PC-9 (cell line): Measurements from ENCODE around the gene NBEA.

Experiments
- EZH2 ChIP-seq: fragments of 200-600 bp; sonication (generic); IDR thresholded peaks from 2 replicates; pipeline ENCODE4 v1.8.0; 2017; ENCODE audit warnings: antibody characterized with exemption, low read depth
- TF ChIP-seq, protein P1 (sequence below): fragments of 200-600 bp; sonication (generic); conservative IDR thresholded peaks from 2 replicates; pipeline ENCODE4 v1.6.1; 2017; ENCODE audit warnings: mixed run types, antibody characterized with exemption, mild to moderate bottlenecking, moderate library complexity

DNA sequence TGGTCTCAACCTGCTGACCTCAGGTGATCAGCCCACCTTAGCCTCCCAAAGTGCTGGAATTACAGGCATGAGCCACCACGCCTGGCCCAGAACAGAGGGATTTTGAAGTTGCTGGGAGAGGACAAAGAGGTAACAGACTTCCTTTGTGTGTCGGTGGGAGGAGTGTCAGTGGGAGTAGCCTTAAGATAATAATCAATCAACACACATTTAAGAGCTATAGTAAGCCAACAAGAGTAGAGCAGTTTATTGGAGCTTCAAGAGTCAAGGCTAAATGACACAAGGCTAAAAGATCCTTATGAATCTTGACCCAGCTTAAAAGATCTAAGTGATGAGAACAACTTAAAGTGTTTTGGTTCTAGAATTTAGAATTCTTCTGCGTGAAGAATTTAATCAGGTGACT lies 47.3 kb upstream of the NBEA start:
- TF ChIP-seq, protein P1, sequence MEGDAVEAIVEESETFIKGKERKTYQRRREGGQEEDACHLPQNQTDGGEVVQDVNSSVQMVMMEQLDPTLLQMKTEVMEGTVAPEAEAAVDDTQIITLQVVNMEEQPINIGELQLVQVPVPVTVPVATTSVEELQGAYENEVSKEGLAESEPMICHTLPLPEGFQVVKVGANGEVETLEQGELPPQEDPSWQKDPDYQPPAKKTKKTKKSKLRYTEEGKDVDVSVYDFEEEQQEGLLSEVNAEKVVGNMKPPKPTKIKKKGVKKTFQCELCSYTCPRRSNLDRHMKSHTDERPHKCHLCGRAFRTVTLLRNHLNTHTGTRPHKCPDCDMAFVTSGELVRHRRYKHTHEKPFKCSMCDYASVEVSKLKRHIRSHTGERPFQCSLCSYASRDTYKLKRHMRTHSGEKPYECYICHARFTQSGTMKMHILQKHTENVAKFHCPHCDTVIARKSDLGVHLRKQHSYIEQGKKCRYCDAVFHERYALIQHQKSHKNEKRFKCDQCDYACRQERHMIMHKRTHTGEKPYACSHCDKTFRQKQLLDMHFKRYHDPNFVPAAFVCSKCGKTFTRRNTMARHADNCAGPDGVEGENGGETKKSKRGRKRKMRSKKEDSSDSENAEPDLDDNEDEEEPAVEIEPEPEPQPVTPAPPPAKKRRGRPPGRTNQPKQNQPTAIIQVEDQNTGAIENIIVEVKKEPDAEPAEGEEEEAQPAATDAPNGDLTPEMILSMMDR, result no peak
- no peak for TF ChIP-seq EZH2
